ENCODE measurements around the gene MAFB.

MAFB gene

DNA sequence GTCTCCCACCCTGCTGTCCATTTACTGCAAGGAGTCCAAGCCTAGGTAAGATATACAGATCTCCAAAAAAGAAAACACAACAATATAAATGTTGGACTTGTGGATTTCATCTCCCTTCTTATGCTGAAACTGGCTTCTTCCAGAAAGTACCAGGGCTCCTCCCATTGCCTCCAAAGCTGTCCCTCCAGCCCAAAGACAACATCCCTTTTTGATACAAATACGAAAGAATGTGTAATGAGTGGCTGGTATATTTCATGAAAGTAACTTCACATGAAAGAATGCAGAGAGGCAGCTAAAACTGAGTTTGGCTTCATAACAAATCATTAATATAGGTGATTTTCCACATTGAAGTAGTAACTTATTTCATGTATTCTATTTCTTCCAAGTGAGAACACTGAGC, 7.9 kb downstream of the MAFB start:
- no peak for DNase-seq

DNA sequence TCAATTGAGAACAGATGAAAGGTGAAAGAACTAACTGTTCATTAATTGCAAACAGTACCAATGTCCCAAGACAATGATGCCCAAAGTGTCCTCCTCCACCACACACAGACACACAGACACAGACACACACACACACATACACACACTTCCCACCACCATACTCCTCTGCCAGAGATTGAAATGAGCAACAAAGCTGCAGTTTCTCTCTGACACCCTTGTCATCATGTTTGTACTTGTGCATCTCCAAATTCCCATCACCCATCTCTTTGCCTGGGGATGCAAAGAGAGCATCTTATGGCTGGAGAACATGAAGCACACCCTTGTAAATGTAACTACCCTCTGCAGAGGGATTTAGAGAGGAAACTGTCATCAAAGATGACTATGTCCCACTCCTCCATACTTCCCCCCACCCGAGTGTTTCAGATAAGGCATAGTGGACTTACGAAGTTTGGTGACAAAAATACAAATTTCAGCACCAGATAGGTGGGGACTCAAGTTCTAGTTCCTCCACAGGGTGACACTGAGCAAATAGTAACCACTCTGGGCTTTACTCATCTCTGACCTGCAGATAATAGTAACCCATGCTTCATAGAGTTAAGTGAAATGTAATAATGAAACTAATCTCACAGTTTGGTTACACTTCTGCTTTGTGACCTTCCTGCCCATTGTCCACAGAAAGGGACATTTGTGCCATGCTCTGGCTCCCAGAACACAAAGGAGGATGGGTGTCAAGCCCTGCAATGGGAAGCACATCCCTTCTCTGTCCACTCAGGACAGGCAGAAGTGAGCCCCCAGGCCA, 8.7 kb downstream of the MAFB start:
- no peak for DNase-seq

DNA sequence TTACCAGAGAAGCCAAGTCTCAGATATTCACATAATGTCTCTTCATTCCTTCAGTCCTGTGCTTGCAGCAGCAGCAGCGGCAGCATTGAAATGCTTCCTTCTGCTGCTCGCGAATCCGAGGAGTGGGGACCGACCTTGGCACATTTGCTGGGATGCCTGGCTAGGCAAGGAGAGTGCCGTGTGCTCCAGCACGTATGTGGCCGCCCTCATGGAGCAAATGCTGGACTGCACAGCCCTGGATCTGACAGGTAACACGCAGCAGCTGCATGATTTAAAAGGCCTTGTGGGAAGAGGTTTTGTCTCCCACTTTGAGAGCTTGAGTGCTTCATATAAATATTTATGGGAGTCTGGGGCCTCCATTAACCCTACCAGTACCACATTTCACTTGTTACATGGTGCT, 9.9 kb downstream of the MAFB start:
- DNase-seq, result no peak

DNA sequence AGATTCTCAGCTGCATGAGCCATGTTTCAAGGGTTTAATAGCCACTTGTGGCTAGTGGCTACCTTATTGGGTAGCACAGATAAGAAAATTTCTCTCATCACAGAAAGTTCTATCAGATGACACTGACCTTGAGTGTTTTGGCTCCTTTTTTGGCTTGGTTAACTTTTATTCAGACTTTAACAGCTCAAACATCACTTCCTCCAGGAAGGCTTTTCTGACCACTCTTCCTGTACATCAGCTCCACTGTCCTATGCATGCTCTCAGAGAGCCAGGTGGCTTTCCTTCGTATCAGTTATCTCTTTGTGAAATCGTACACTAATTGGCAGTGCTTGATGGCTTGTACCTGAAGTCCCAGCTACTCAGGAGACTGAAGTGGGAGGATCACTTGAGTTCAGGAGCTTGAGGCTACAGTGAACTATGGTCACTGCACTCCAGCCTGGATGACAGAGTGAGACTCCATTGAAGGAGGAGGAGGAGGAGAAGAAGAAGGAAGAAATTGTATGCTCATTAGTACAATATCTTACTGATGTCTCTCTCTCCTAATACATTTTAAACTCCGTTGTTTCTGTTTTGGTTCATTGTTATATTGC, 10.7 kb downstream of the MAFB start:
- no peak for DNase-seq

DNA sequence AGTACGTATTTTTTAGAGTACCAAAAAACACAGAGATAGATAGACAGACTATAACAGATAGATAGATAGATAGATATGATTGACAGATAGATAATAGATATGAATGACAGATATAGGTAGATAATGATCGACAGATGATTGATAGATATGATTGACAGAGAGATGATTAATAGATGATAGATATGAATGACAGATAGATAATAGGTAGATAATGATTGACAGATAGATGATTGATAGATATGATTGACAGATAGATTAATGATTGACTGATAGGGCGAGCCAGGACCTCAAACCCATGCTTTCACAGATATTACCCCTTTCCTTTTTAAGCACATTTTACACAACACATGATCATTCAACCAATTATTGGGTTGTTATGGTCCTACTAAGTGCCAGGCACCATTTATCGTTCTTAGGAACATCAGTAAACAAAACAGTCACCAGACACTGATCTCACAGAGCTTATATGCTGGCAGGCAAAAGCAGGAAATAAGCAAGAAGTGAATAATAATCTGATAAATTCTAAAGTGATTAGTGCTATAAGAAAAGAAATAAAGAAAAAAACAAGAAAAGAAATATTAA, 11.6 kb downstream of the MAFB start:
- DNase-seq, result no peak

DNA sequence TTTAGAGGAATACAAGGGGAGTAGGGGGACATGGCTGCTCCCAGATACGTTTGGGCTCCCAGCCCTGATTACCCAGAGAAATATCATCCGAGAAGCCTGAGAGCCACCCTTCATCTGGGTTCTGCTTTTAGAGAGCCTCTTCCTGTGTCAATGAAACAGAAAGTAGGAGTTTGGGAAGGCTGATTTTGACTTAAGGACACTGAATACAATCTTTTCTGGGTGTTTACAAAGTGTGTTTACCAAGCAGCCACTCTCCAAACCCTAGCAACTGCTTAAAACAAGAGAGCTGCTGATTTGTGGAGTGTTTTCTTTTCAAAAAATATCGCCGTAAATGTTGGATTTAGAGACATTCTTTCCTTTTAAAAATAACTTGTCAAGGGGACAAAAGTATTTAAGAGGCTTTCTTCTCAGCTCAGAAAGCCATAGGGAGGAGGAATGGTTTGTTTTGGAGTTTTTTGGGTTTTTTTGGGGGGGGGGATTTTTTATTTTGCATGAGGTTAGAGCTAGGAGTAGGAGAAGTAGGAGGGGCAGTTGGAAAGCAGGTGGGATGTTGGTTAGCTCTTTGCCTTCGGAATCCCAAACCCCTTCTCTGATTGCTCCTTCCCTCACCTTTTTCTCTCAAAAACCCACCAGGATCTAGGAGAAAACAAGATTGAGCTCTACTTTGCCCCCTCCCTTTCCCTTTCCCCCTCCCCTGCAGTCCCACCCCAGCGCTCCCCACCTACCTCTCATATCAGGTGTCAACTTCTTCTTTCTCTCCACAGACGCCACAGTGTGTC, 12.4 kb downstream of the MAFB start:
- DNase-seq, result no peak

DNA sequence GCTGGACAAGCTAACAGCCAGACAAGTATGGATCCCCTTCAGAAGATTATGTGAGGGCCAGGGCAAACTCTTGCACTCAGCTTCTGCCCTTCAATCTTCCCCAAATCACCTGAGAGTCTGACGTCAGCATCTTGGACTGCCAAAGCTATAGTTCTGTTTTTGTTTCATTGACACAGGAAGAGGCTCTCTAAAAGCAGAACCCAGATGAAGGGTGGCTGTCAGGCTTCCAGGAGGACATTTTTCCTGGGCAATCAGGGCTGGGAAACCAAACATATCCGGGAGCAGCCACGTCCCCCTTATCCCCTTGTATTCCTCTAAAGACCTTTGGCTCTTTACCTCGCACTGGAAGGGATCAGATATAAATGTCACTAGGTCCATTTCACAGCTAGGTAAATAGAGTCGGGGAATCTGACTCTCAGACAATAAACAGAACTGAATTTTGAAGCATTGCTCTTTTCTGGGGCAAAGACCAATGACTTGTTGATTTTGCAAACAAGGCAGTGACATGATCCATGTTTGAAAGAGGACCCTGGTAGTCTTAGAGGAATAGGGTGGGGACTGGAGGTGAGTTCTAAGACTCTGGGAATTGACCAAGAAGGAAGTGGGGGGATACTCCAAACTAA, 13.3 kb downstream of the MAFB start:
- no peak for DNase-seq

DNA sequence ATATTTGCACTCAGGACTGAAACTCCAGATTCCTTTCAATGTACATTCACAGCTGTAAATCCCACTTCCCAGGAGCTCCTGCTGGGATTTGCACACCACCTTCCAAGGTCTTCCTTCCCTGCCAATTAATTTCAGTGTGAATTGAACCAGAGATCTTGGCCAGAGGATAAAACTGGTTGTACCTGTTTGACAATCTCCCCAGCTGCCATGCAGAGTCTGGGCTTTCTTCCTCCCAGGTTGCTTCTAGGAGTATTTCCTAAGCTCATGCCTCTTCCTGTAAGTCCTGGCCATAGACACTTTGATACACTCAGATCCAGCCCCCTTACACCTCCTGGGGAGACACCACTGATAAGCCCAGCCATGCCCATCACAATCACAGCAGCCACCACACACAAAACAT, 15.6 kb downstream of the MAFB start:
- no peak for DNase-seq

DNA sequence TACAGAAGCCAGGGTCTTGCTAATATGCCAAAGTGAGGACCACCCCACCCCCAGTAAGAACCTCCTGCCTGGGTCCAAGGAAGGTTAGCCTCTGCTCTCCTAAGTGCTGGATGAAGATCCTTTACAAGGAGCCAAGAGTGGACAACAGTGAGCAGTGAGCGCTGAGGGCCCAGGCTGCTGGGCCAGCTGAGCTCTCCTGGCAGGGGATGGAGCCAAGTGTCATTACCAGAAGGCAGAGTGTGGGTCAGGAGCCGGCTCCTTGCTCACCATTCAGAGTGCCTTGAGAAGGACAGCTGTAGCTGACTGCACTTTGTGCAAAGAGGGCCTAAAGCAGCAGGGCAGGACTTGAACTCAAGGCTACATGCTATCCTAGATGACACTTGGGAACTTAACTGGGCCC, 16.9 kb downstream of the MAFB start:
- no peak for DNase-seq

DNA sequence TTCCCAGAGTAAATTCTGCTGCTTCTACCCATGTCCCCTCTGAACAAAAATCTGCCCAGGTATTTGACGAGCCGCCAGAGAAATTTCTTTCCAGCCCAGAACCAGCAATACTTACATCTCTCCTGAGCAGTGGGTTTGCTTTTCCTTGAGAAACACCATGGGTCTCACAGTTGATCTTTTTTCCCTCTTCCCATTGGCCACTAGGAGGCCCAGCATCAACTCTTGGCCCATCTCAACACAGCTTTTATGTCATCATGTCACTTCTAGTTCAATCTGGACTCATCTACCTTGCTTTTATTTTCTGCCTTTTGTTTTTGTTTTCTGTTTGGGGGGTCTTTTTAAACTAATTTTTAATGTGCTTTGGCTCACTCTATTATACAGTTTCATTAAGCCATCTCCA, 18.8 kb downstream of the MAFB start:
- no peak for DNase-seq

DNA sequence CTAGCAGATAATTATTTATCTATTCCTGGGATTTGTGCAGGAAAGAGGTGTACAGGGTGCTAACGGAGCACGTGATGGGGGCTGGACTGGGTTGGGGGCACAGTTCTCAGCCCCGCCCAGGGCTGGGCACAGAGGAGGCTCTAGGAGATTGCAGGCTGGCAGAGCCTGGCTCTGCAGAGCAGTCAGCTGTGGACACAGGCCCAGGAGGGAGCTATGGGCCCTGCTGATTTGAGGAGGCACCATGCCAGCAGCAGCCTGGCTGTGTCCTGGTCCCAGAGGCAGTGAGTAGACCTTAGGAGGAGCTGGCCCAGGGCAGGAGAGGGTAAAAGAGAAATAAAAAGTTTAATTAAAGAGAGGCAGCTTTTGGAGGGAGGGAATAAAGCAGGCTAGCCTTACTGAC, 19.3 kb downstream of the MAFB start:
- no peak for DNase-seq

DNA sequence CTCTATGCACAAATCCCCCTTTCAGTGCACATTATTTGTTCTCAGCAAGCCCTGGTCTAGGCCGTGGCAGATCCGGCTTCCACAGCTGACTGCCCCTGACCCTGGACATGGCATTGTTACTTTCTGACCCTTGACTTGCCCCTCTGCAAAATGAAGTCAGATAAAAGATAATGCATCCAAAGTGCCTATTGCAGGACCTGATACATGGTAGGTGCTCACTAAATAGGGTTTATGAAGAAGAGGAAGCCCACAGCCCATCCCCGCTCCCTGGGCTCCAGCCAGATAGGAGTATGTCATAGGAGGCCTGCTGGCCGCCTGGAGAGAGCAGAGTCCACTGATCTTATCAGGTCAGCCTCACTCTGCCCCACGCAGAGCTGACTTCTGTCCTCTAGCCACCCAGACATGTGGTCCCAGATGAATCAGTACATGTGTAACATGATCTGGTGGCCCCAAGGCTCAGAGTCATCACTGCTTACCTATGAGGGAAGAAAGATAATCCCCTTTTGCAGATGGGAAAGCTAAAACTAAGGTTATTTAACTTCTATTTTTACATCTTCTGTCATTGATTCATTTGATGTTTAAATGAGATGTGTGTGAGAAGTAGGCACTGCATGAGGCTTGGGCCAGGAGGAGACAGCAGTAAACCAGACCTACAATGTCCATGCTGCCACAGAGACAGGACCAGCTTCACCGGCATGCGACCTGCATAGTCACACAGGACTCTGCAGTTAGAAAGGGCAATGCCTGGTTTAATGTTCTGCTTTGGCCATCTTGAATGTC, 20.4 kb downstream of the MAFB start:
- DNase-seq, result no peak

DNA sequence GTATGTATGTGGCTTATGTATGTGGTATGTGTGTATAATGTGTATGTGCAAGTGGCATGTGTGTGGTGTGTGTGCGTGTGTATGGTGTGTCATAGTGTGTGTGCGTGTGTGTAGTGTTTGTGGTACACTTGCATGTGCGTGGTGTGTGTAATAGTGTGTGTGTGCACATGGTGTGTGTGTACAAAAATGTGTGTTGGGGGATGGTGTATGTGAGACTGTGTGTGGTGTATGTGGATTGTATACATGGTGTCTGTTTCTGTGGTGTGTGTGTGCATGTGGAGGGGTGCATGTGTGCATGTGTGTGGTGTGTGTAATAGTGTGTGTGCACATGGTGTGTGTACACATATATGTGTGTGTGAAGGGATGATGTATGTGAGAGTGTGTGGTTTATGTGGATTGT, 21.5 kb downstream of the MAFB start:
- no peak for DNase-seq

DNA sequence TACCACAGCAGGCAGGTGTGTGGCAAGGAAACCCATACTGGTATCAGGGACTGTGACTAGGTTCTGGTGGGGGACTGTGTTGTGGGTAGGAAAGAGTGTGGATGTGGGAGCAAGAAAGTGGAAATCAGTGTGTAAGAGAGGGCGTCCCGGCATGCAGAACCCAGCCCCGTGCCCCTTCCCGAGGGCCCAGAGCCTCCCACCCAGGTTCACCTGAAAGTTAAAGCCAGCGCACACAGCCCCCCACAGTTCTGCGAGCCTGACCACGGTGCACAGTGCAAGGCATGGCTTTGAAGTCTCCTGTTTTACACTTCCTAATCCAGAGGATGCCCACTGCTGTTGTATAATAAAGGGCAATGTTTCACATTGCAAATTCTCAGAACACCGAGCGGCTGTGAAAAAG, 22.7 kb downstream of the MAFB start:
- no peak for DNase-seq

DNA sequence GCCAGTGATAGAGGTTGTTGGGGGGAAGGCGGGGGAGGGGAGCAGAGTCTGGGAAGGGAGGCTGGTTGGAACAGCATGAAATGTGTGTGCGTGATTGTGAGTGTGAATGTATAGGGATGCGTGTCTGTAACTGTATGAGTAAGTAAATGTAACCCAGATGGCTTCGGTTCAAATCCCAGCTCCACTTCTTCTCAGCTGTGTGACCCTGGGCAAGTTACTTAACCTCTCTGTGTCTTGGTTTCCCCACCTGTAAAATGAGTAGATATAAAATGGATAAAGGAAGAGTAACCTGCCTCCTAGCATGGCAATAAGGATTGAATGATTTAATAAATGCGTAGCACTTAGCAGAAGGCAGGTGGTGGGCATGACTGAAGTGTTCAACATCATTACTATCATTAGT, 24.1 kb downstream of the MAFB start:
- DNase-seq, result no peak

DNA sequence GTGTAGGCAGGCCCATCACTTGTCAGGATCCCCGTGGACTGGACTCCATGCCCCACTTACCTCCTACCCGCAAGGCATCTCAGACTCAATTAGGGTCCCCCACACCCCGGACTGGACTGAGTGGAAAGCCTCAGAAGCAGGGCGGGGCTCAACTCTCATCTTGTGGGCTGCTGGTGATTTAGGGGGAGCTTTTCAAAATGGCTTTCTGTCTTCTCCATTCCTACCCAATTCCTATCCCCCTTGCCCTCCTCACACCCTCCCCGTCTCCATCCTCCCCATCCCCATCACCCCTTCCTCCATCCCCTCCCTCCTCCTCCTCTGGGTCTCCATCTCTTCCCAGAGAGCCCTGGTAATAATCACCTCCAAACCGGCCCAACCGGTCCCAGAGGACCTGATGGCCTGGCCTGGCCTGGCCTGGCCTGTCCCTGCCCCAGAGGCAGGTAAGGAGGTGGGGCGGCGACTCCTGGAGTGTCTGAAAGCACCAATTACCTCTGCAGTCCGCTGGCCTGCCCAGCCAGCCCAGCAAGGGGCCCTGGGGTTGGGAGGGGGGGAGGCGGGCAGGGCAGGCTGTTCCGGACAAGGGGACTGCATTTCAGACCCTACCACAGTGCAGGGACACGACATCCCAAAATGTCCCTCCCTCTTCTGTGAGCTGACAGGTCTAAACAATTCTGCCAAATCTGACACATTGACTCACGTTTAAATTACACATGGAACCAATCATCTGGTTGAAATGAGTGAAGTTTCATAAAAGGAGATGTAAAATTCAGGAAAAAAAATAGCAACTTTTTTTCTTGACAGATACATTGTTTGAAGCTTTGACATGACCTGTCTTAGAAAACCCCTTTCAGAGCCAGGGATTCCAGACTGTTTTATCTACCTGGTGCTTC, 24.8 kb downstream of the MAFB start:
- no peak for DNase-seq

DNA sequence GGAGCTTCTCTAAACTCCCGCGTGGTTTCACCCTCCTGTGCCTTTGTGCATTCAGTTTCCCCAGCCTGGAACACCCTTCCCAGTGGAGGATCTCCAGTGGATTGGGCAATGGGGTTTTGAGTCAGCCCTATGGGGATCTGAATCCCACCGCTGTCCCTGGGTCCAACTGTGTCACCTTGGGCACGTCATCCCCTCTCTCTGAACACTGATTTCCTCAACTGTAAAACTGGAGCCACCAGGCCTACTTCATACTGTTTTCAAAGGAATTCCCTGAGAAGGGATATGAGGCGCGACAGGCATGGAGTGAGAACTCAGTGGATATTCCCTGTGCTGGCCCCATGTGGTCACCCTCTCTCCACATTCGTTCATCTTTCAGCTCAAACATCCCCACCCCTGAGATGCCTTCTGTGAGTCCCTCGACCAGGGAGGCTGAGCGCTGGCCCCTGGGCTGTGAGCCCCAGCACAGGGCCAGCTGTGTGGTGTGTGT, 25.7 kb downstream of the MAFB start:
- DNase-seq, result no peak

DNA sequence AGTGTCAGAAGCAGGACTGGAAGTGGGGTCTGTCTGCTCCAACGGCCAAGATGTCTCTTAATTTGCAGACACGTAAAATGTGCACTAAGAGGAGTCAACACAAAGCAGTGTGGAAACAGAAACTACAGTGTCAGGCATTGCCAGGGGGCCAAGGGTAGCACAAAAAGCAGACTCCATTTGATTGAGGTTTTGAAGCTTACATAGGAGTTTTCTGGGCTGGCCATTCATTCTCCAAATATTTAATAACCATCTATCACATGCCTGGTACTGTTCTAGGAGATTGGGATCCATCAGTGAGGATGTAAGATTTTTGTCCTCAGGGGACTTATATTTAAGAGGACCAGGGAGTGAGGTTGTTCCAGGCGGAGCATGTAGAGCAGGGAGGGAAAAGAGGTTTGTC, 29.5 kb downstream of the MAFB start:
- no peak for DNase-seq

DNA sequence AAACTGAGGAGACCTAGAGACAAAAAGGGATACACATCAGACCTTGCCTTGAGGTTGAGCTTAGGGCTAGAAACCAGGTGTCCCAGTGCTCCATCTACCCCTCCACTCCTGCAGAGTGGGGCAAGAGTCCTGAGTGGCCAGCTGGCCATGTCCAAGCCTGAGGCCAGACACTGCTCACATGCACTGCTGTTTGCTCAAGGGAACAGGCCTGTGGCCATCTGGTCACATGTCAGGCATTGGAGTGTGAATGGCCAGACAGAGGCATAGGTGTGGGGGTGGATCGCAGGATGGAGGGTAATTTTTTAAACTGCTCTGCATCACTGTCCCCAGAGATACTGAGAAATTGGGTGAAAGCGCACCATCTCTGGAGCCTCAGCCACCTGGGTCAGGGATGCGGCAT, 30.5 kb downstream of the MAFB start:
- DNase-seq, result no peak

DNA sequence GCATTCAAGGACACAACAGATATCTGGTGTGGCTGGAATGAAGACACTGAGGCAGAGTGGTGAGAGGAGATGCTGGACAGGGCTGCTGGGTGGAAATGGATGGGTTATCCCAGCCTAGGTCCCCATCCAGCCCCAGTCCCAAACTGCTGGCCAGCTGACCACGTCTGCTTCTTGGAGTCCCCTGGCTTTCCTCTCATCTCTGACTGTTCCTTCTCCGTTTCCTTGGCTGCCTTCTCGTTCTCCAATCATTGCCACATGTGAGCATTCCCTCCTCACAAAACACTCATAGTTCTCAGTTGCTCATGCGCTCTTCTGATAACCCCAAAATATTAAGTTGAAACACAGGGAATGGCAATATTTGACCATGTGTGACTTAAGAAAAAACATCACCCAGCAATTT, 31.5 kb downstream of the MAFB start:
- no peak for DNase-seq

DNA sequence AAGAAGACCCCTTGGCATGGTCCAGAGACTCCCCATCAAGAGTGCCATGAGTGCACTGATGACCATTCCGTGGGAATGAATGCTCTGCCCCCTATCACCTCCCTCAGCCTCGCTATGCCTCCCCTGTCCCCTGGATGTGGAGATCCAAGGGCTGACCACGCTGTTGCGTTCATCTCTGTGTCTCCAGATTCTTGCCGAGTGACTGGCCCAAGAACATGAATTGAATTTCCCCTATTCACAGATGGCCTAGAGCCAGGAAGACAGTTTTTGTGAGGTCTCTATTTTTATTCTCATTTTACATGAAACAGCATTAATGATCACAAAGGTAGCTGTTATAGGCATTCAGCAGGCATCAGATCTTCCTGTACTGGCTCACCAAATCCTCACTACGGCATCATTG, 33.6 kb downstream of the MAFB start:
- DNase-seq, result no peak
